Nephron progenitor cell (in vitro differentiated cells): Measurements from ENCODE around the gene COL9A3.

Experiments
- DNase-seq: peaks from one replicate; pipeline ENCODE4 v3.0.0; 2021
- H3K27ac Mint-ChIP-seq: 2 replicates; pipeline ENCODE4 v1.8.0; 2021; ENCODE audit warnings: mild to moderate bottlenecking, moderate library complexity, mixed read lengths
- H3K27me3 Mint-ChIP-seq: 2 replicates; pipeline ENCODE4 v1.8.0; 2021; ENCODE audit warnings: mild to moderate bottlenecking, low read depth, mixed read lengths; ENCODE audit not compliant: poor library complexity
- H3K36me3 Mint-ChIP-seq: 2 replicates; pipeline ENCODE4 v1.8.0; 2021; ENCODE audit warnings: low read depth, mixed read lengths
- H3K4me1 Mint-ChIP-seq: 2 replicates; pipeline ENCODE4 v1.8.0; 2021; ENCODE audit warnings: mixed read lengths
- H3K4me3 Mint-ChIP-seq: 2 replicates; pipeline ENCODE4 v1.8.0; 2021; ENCODE audit warnings: mild to moderate bottlenecking, moderate library complexity, mixed read lengths
- H3K9me3 Mint-ChIP-seq: 2 replicates; pipeline ENCODE4 v1.8.0; 2021; ENCODE audit warnings: mild to moderate bottlenecking, moderate library complexity, mixed read lengths
- CTCF ChIP-seq: fragments of 200-600 bp; sonication (generic); IDR thresholded peaks from 2 replicates; pipeline ENCODE4 v1.5.0; 2021; ENCODE audit warnings: antibody characterized with exemption

Gene COL9A3

DNA sequence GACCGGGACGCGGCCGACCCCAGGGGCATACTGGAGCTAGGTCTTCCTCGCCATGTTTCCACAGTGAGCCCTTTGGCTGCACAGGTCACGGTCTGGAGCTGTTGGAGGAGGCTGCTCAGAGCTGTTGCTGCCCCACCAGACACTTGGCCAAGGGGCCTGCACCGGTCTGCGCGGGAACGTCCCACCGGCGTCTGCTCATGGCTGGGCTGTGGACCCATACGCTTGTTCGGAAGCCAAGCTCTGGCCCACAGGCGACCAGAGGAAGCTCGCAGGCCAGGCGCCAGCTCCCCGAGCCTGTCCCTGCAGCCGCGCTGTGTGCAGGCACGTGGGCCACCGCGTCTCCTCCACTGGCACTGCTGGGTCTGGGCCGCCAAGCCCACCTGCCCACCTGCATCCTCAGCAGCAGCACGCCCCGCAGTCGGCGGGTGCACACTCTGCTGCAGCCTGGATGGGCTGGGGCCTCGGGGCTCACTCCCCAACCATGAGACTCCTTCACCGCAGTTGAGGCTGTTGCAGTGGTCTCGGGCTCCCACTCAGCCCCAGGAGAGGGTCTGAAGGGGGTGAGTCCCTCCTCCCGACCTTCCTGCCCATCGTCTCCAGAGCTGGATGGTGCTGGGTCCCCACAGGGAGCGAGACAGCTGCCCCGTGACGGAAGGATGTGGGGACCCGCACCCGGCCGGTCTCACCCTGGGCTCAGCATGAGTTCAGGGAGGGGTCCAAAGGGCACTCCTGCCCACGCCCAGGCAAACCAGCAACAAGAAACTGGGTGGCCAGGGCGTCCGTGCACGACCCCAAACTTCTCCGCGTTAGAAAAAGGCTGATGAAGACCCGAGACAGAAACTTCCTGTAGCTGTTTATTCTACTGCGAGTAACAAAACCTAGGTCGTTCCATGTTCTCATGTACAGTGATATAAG lies 60.3 kb downstream of the COL9A3 start:
- Mint-ChIP-seq H3K36me3 (peaks cover 20% of the 10 kb centered on the region), H3K27ac (no peak overlapping the region), H3K9me3 (peaks cover 8% of the 10 kb centered on the region), H3K4me1 (peaks cover 61% of the 10 kb centered on the region), H3K4me3 (no peak overlapping the region), H3K27me3 (peaks cover 14% of the 10 kb centered on the region)
- DNase-seq, result no peak
- TF ChIP-seq CTCF, result no peak

DNA sequence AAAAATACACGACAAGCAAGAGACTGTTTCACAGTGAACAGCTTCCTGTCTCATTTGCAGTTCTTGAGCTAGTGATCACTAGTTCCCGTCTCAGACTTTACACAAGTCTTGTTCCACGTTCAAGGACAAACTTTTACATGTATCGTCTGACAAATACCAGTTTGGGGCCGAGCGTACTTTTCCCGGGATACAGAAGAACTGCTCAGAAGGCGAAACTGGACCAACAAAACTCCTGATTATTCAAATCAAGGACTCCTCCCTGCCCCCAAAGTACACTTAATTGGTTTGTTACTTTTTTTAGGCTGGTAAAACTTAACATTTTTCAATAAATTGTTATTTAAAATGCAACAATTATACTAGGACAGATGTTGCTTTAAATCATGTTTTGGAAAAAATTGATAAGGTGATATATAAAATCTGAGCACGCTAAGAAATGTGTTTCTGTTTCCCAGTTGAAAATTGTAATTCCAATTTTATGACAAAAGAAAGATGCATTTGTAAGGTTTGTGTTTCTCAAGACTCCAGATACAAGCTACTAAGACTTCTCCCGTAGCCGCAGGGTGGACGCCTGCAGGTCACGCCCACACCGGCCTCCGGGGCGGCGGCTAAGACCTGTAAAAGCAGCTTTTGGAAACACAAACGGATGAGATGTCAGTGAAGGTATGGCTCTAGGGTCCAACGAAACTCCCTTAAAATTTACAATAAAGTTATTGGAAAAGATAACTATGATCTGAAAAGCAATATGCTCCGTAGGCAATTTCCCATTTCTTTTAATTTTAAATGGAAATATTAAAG lies 61.6 kb downstream of the COL9A3 start:
- DNase-seq, result no peak
- H3K4me3 Mint-ChIP-seq, result no peak overlapping the region
- peaks cover 54% of the 10 kb centered on the region for H3K4me1 Mint-ChIP-seq
- no peak overlapping the region for H3K27ac Mint-ChIP-seq
- peaks cover 12% of the 10 kb centered on the region for H3K27me3 Mint-ChIP-seq
- H3K9me3 Mint-ChIP-seq, result peaks cover 8% of the 10 kb centered on the region
- peaks cover 22% of the 10 kb centered on the region for H3K36me3 Mint-ChIP-seq
- no peak for TF ChIP-seq CTCF

DNA sequence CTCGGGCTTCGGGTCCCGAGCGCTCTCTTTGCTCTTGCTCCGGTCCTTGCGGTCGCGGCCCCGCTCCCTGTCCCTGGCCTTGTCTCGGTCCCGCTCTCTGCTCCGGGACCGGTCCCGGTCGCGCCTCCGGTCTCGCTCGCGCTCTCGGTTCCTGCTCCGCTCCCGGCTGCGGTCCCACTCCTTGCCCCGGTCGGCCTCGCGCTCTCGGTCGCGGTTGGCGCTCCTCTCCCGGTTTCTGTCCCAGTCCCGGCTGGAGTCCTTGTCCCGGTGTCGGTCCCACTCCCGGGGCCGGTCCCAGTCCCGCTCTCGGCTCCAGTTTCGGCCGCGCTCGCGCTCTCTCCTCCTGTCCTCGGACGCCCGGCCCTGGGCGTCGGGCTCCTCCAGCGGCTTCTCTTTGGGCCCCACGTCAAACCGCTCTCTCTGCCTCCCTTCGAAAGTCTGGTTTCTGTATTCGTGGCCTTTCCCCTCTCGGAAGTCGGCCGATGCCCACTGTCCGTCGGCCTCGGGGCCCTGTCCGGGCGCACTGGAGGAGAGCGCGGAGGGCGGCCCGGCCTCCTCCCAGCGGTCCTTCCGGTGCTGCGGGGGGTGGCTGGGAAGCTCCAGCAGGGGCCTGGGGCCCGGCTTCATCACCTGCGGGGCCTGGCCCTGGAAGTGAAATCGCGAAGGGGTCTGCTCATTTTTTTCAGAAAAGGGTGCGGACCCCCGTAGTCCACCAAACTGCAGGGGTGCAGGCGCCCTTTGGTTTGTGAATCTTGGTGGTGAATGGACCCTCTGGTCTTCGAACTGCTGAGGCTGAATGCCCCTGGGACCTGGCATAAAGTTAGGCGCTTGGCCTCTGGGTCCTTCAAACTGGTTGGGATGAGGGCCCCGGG lies 62.7 kb downstream of the COL9A3 start:
- Mint-ChIP-seq H3K36me3 (peaks cover 25% of the 10 kb centered on the region), H3K27ac (no peak overlapping the region), H3K4me3 (no peak overlapping the region), H3K9me3 (peaks cover 4% of the 10 kb centered on the region), H3K4me1 (peaks cover 53% of the 10 kb centered on the region), H3K27me3 (peaks cover 12% of the 10 kb centered on the region)
- DNase-seq, result no peak
- TF ChIP-seq CTCF, result no peak

GRCh38 chr20:62880147-62880934 lies 63.5 kb downstream of the COL9A3 start:
- Mint-ChIP-seq H3K36me3 (peaks cover 29% of the 10 kb centered on the region), H3K9me3 (no peaks in the 10 kb centered on the region), H3K4me3 (no peak overlapping the region), H3K27me3 (peaks cover 12% of the 10 kb centered on the region), H3K27ac (no peak overlapping the region), H3K4me1 (peaks cover 53% of the 10 kb centered on the region)
- DNase-seq, result no peak
- no peak for TF ChIP-seq CTCF
